GM18502 (cell line): ENCODE data around the gene GRIK5.
A peak's percentile ranks its signal among the peaks of the same experiment; 100 is the strongest.

Source experiments
- ATAC-seq: cut with Tn5 transposase; IDR thresholded peaks from one replicate; pipeline ENCODE4 v1.9.1; 2021; ENCODE audit warnings: mild to moderate bottlenecking; ENCODE audit not compliant: unreplicated experiment, poor library complexity

Gene GRIK5

GRCh38 chr19:42078538-42079275 is 8.7 kb upstream of the GRIK5 start:
- no peak for ATAC-seq

GRCh38 chr19:42078058-42078457 is 8.1 kb upstream of the GRIK5 start:
- no peak for ATAC-seq

DNA sequence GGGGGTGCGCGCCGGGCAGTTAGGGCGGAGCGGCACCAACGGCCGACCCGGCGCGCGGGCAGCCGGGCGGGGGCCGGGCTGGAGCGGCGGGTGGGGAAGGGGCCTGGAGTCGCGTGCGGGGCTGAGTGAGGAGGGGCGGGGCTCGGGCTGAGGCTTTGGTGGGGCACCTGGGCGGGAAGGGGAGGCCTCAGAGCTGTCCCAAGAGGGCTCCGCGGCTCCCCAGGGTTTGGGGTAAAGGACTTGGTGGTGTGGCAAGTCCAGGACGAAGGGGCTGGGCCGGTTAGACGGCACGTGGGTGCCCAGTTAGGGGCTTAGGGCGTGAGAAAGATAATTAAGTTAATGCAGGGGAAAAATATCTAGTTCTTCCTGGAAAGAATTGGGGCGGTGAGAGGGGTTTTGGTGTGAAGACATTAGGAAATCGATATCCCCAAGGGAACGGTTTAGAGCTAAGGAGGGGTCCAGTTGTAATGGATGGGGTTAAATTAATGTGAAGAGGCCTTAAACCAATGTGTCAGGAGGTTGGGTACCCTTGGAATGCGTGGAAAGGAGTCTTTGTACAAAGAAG is 6.5 kb upstream of the GRIK5 start:
- ATAC-seq: no peak

DNA sequence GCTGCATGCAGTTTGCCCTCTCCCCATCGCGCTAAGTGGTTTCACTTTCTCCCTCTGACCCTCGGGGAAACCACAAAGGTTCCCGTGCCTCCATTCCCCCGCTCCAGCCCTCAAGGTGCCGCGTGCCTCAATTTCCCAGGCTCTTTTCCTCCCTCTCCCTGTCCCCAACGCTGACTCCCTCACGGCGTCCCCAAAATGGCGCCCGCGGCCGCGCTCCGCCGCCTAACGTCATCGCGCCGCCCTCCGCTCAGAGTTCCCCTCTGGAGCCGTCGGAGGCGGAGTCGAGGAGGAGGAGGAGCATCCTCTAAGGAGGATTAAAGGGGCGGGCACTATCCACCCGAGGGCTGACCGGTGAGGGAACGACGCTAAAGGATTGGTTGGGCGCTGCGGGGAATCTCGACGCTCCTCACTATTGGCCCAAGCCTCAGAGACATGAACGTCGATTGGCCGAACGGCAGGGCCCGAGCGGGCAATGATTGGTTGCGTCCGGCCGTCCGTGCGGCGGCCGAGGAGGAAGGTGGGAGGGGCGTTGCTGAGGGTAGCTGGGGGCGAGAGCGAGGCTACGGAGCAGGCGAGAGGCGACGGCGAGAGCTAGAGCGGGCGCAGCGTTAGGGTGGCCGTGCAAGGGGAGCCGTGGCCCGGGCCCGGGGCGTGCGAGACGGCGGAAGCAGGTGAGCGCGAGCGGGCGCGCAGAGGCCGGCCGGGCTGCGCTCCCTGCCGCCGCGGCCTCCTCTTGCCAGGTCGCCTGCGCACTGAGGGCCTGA is 5.8 kb upstream of the GRIK5 start, which contains the start of gene ZNF574:
Gene ZNF574, plus strand, starts transcription at position 551 of the 764 bp plus-strand sequence. CDS start 2,441 bp downstream, outside the sequence.
- peak; percentile 94 for ATAC-seq

DNA sequence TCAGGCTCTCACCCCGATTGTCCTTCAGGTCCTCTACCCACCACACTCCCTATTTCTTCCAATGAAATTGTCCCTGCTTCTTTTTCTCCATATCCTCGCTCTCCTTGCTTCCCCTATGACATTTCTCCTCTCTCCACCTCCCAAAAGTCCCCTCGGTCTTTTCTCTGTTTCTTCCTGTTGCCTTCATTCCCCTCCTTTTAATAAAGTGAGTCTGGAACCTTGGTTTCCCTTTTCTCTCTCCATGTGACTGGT is 5.3 kb upstream of the GRIK5 start:
- ATAC-seq: peak; percentile 2

DNA sequence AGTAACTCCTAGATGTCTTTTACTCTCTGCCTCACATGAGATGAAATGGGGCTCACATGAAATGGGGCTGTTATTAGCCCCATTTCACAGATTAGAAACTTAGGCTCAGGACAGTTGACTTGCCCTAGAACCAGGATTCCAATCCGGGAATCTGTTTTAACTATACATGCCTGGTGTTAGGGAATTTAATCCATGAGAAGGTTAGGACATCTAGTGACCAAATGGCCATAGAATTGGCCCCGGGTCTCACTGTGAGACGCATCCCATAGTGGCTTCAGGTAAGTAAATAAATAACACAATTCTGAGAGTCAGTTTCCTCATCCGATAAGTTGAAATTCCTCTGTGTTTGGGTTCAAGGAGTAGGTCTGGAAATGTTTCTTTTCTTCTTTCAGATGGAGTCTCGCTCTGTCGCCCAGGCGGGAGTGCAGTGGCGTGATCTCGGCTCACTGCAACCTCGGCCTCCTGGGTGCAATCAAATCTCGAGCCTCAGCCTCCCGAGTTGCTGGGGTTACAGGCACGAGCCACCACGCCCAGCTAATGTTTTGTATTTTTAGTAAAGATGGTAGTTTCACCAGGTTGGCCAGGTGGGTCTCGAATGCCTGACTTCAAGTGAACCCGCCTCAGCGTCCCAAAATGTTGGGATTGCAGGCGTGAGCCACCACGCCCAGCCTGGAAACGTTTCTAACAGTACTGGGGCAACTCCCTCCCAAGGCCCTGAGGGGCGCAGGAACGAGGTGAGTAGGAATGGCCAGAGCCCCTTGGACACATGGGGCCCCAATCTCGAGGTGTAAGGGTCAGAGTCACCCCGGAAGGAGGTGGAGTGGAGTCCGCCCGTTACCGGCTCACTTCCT is 4.7 kb upstream of the GRIK5 start:
- no peak for ATAC-seq

DNA sequence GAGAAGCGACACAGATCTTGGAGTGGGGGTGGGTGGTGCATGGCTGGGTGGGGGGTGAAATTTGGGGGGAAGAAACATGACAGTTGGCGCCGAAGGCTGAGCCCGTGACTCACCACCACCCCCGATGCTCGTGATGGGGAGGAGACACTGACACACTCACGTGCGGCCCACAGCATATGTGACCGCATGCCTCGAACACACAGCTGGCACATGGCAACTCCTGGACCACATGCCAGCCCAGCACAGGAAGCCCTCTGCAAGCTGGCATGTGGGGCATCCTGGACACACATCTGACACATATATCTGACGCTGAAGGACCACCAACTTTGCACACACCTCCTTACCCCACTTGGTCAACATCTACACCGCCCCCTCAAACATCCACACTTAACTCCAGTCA is 1.2 kb upstream of the GRIK5 start:
- no peak for ATAC-seq

- ATAC-seq: no peak
These were observed 1.0 kb downstream of the GRIK5 start for GRCh38 chr19:42068756-42069571.

DNA sequence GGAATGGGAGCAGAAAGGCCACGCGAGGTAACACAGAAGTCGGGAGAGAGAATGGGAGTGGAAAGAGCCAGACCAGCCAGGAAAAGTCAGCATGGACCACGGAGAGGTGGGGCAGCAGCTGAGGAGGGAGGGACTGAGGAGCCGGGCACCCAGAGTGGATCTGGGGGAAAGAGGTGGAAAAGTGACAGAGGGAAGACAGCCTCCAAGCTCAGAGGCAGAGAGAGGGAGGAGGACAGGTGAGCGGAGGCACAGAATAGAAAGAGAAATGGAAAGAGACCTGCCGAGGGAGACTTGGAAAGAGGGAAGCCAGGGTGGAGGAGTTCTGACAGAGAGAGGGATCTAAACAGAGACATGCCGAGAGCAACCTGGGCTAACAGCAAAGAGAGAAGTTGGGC is 1.6 kb downstream of the GRIK5 start:
- no peak for ATAC-seq

- no peak for ATAC-seq
These were observed 2.6 kb downstream of the GRIK5 start for GRCh38 chr19:42067315-42067888.

DNA sequence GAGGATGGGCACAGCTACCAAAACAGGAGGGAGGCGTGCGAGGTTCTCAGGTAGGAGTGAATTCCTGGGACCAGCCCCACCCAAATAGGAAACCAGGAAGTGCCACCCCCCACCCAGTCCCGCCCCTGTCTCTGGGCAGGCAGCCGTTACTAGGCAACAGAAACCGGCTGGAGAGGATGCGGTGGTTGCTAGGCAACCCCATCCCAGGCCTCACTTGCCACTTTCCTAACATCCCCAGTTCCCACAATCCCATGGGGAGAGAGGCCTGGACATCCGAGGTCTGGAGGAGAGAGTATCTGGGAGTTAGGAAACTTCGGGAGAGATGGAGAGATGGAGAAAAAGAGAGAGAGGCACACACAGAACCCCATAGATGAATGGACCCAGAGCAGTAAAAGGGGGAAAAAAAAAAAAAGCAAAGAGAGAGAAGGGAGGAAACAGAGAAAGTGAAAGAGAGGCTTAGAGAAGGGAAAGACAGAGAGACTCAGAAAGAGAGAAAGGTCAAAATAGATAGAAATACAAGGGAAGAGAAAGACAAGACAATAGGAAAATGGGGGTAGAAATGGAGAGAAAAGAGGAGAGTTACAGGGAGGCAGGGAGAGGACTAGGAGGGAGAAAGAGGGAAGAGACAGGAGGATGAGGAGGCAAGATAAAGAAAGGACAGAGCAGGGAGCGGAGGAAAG is 3.8 kb downstream of the GRIK5 start:
- ATAC-seq: no peak

GRCh38 chr19:42065511-42065910 is 4.5 kb downstream of the GRIK5 start:
- ATAC-seq: no peak

- no peak for ATAC-seq
These were observed 5.0 kb downstream of the GRIK5 start for GRCh38 chr19:42065051-42065450.

DNA sequence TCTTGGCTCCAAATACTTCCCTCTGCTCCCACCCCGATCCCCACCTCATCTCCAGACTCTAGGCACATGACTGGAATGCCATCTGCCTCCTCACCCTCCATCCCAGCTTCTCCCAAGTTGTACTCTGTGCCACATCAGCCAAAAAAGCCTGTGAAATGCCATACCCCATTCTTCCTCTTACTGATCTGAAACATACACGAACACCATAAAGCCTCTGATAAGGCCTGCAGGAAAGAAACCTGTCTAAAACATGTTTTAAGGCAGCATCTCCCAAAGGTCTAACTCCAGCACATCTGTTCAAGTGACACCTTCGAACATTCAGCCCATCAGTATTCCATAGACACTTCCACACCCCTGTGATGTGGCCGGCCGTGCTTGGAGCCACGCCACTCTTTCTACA is 5.6 kb downstream of the GRIK5 start:
- ATAC-seq: no peak

DNA sequence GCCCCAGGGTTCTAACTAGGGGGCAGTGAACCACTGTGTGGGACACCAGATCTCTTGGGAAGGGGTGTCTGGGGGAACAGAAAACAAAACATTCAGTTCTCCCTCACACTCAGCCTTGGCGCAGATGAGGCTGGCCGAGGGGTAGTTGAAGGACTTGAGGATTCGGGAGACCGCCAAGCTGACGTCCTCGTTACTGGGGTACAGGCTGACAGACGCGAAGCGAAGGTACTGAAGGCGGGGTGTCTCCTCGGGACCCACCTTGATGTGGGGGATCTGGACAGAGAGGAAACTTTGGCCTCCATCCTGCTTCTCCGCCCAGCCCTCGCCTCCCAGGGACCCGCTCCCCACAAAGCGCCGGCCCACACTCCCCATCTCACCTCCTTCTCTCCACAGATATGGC is 7.6 kb downstream of the GRIK5 start:
- ATAC-seq: no peak

DNA sequence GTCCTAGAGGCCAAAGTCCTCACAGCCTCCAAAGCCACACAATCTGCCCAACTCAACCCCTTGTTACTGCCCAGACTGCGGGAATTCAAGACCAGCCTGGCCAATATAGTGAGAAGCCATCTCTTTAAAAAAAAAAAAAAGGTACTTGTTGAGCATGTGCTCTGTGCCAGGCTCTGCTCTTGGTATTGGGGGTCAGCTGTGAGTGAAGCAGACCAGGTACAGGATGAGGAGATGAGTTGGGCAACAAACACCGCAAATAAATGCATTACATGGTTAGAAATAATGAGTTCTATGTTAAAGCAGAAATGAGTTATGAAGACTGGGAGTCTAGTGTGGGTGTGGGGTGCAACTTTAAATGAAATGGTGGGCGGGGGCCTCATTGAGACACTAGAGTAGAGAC is 9.9 kb downstream of the GRIK5 start:
- no peak for ATAC-seq

GRCh38 chr19:42059196-42059595 is 10.8 kb downstream of the GRIK5 start:
- no peak for ATAC-seq

DNA sequence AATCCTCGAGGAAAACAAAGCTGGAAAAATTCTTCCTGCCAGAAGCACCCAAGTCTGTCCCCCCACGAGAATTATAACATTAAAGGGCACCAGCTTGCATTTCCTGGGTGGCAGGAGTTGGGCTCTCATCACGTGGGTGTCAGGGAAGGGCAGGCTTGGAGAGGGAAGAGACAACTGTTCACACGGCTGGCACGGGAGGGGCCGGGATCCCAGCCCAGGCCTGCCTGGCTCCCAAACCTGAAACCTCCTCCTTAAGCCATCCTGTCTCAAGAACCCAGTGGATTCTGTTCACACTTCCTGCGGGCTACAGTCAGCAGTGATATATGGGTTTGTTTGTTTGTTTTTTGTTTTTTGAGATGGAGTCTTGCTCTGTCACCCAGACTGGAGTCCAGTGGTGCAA is 12.2 kb downstream of the GRIK5 start:
- ATAC-seq: no peak

- no peak for ATAC-seq
These were observed 15.8 kb downstream of the GRIK5 start for GRCh38 chr19:42054205-42054604.
